HG03196 (cell line): ENCODE measurements around the gene OR11G2.
"Not testable (repeated sequence)": the region's sequence is repeated elsewhere in the genome, so short reads cannot be mapped to it uniquely, and the experiment has no call there.

ENCODE experiments used
- ATAC-seq: cut with Tn5 transposase; IDR thresholded peaks from one replicate; pipeline ENCODE4 v1.9.1; 2021; ENCODE audit not compliant: unreplicated experiment

The OR11G2 gene

DNA sequence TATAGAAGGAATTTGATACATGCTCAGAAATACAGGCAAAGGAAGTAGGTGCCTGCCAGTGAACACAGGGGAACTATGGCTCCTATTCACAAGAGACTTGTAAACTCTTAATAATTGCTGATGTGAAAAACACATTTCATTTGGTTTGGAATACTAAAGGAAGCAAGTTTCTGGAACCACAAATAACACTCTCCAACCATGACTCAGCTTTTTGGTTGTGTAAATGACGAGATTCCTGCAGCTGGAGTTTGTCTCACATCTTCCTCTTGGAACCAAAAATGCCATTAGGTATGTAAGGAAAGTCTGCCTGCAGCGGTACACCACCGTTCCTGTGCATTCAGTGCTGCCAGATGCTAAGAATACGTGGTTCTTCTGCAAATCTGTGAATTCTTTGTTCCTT, 28.3 kb downstream of the OR11G2 start:
- no peak for ATAC-seq

DNA sequence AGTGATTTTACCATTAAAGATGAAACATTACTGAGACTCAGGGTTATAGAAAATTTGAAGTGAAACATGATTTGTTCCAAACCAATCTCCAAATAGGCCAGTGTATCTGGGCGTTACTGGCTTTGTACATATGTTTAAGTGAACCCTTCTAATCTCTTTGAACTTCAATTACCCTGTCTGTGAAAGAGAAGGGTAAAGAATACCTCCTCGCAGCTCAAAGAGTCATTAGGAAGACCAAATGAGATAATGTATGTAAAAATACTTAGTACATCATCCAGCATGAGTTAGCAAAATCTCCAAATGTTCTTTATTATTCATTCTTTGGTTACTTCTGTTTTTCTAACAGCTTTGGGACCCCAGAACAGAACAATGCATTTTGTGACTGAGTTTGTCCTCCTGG, 32.7 kb downstream of the OR11G2 start, which contains the start of gene OR11H6:
OR11H6 (plus strand) TSS at position 301 of the 400 bp plus-strand sequence; CDS start at position 301, 0 bp downstream.
- no peak for ATAC-seq

GRCh38 chr14:20228681-20229080, 38.0 kb downstream of the OR11G2 start, which contains the start of gene OR11H7:
Gene OR11H7 (plus strand): TSS chr14:20228981.
- no peak for ATAC-seq

GRCh38 chr14:20235415-20235814, 44.7 kb downstream of the OR11G2 start:
- ATAC-seq = not testable (repeated sequence)

GRCh38 chr14:20247646-20248246, 57.0 kb downstream of the OR11G2 start:
- ATAC-seq = no peak
